T-helper 17 cell (primary cell): ENCODE results near the gene BEST2. TPM values are rescaled to one million over a fixed set of nuclear protein-coding genes. Genes with fewer than 3 reads are reported as not detected.
"Not testable (repeated sequence)": the region's sequence is repeated elsewhere in the genome, so short reads cannot be mapped to it uniquely, and the experiment has no call there.

ENCODE experiments used
- ATAC-seq: fragments of 150-1000 bp; cut with Tn5 transposase; 2 replicates; pipeline ENCODE4 v1.10.0; 2021; ENCODE audit warnings: mild to moderate bottlenecking, moderate library complexity
- DNase-seq, 3 donors: peaks; one replicate each; pipeline versions ENCODE4 v3.0.0 to v3.0.0-alpha.2; 2020 to 2021
- H3K9me3 ChIP-seq: one replicate; pipeline ENCODE4 v1.7.0; 2013; ENCODE audit warnings: low read length, mild to moderate bottlenecking; ENCODE audit not compliant: control insufficient read depth, poor library complexity, severe bottlenecking
- H3K27ac Mint-ChIP-seq: one replicate; pipeline ENCODE4 v1.8.0; 2022; ENCODE audit warnings: mild to moderate bottlenecking, moderate library complexity, mixed read lengths
- H3K27me3 Mint-ChIP-seq: one replicate; pipeline ENCODE4 v1.8.0; 2022; ENCODE audit warnings: mixed read lengths
- H3K36me3 Mint-ChIP-seq: one replicate; pipeline ENCODE4 v1.8.0; 2022; ENCODE audit warnings: low read depth, mixed read lengths
- H3K4me1 Mint-ChIP-seq: one replicate; pipeline ENCODE4 v1.8.0; 2022; ENCODE audit warnings: mild to moderate bottlenecking, mixed read lengths
- H3K4me3 Mint-ChIP-seq: one replicate; pipeline ENCODE4 v1.8.0; 2022; ENCODE audit warnings: mild to moderate bottlenecking, moderate library complexity, mixed read lengths
- total RNA-seq, 4 donors: library from RNA in 2 of 4; stranded (reverse) in 2 of 4; gene quantifications; one replicate each; pipeline ENCODE4 v1.2.3 and lab custom pipeline; 2022 to 2026

Gene BEST2
- total RNA-seq, 2 donors from 2014 or later: not detected

- peak overlapping the region; percentile 36 for H3K4me3 Mint-ChIP-seq
- peaks cover 5% of the 10 kb centered on the region for H3K36me3 Mint-ChIP-seq
- no peaks in the 10 kb centered on the region for H3K9me3 ChIP-seq
- no peak for DNase-seq
- no peaks in the 10 kb centered on the region for H3K27me3 Mint-ChIP-seq
- peak overlapping the region; percentile 99 for H3K27ac Mint-ChIP-seq
- peaks cover 30% of the 10 kb centered on the region for H3K4me1 Mint-ChIP-seq
- no peak for ATAC-seq
These were observed 45.6 kb downstream of the BEST2 start for GRCh38 chr19:12797141-12797587.

- Mint-ChIP-seq H3K4me3 (peak overlapping the region; percentile 36), H3K4me1 (peaks cover 34% of the 10 kb centered on the region)
- not testable (repeated sequence) for H3K27me3 Mint-ChIP-seq, ATAC-seq, H3K9me3 ChIP-seq, H3K36me3 Mint-ChIP-seq, H3K27ac Mint-ChIP-seq, DNase-seq
These were observed 46.0 kb downstream of the BEST2 start for GRCh38 chr19:12797607-12798006.

GRCh38 chr19:12799742-12800465, 48.3 kb downstream of the BEST2 start:
- DNase-seq (no peak), ATAC-seq (no peak)
- no peaks in the 10 kb centered on the region for H3K9me3 ChIP-seq
- H3K4me3 Mint-ChIP-seq: peak overlapping the region; percentile 90
- no peaks in the 10 kb centered on the region for H3K27me3 Mint-ChIP-seq
- H3K4me1 Mint-ChIP-seq: peaks cover 24% of the 10 kb centered on the region
- no peak overlapping the region for H3K27ac Mint-ChIP-seq
- H3K36me3 Mint-ChIP-seq: peaks cover 2% of the 10 kb centered on the region

- peaks cover 24% of the 10 kb centered on the region for H3K4me1 Mint-ChIP-seq
- no peak for ATAC-seq
These were observed 48.8 kb downstream of the BEST2 start for GRCh38 chr19:12800466-12800770.

GRCh38 chr19:12800923-12801465, 49.4 kb downstream of the BEST2 start:
- peaks cover 2% of the 10 kb centered on the region for H3K36me3 Mint-ChIP-seq
- H3K27ac Mint-ChIP-seq: peak overlapping the region; percentile 61
- no peaks in the 10 kb centered on the region for H3K27me3 Mint-ChIP-seq
- ATAC-seq (peak; percentile 3), DNase-seq (no peak)
- H3K4me3 Mint-ChIP-seq: peak overlapping the region; percentile 90
- H3K9me3 ChIP-seq: no peaks in the 10 kb centered on the region
- peaks cover 22% of the 10 kb centered on the region for H3K4me1 Mint-ChIP-seq

More at GRCh38 chr19:12800466-12800770, 48.8 kb downstream of the BEST2 start:
- no peak for DNase-seq
- peak overlapping the region; percentile 90 for H3K4me3 Mint-ChIP-seq
- H3K27ac Mint-ChIP-seq: peak overlapping the region; percentile 61
- H3K36me3 Mint-ChIP-seq: peaks cover 2% of the 10 kb centered on the region
- H3K9me3 ChIP-seq: no peaks in the 10 kb centered on the region
- H3K27me3 Mint-ChIP-seq: no peaks in the 10 kb centered on the region

GRCh38 chr19:12801466-12802266, 50.1 kb downstream of the BEST2 start, which contains the start of the genes PRDX2 and THSD8:
Gene PRDX2 (minus strand): TSS chr19:12801800. CDS start chr19:12801261, 539 bp downstream.
Gene THSD8 (plus strand): TSS chr19:12802069. CDS start chr19:12802072, 3 bp downstream.
- peak; percentile 73 for ATAC-seq
- H3K4me3 Mint-ChIP-seq: peak within 1 kb of the TSS; percentile 90

GRCh38 chr19:12802267-12803106, 50.9 kb downstream of the BEST2 start:
- Mint-ChIP-seq H3K27ac (peak overlapping the region; percentile 74), H3K36me3 (peaks cover 2% of the 10 kb centered on the region), H3K27me3 (no peaks in the 10 kb centered on the region), H3K4me1 (peaks cover 27% of the 10 kb centered on the region), H3K4me3 (peak overlapping the region; percentile 90)
- no peaks in the 10 kb centered on the region for H3K9me3 ChIP-seq
- no peak for ATAC-seq
- DNase-seq: no peak

More at GRCh38 chr19:12801466-12802266, 50.1 kb downstream of the BEST2 start, which contains the start of the genes PRDX2 and THSD8:
- peak; percentile 51 to 69 (median 55) for DNase-seq
- Mint-ChIP-seq H3K36me3 (peaks cover 2% of the 10 kb centered on the region), H3K27ac (peak within 1 kb of the TSS; percentile 74), H3K4me1 (peaks cover 22% of the 10 kb centered on the region), H3K27me3 (no peaks in the 10 kb centered on the region)
- H3K9me3 ChIP-seq: no peaks in the 10 kb centered on the region

- no peaks in the 10 kb centered on the region for H3K27me3 Mint-ChIP-seq
These were observed 52.5 kb downstream of the BEST2 start for GRCh38 chr19:12804051-12804450.

GRCh38 chr19:12806242-12807081, 54.9 kb downstream of the BEST2 start, which contains the start of gene RNASEH2A:
Gene RNASEH2A (plus strand): TSS chr19:12806584. CDS start chr19:12806674, 90 bp downstream.
- H3K4me3 Mint-ChIP-seq: peak within 1 kb of the TSS; percentile 96
- peaks cover 22% of the 10 kb centered on the region for H3K4me1 Mint-ChIP-seq
- peak; percentile 90 for ATAC-seq
- peak; percentile 75 to 84 (median 77) for DNase-seq
- H3K27ac Mint-ChIP-seq: peak within 1 kb of the TSS; percentile 54
- H3K9me3 ChIP-seq: no peaks in the 10 kb centered on the region
- H3K27me3 Mint-ChIP-seq: no peaks in the 10 kb centered on the region
- H3K36me3 Mint-ChIP-seq: peaks cover 4% of the 10 kb centered on the region

More at GRCh38 chr19:12804051-12804450, 52.5 kb downstream of the BEST2 start:
- ATAC-seq: no peak
- DNase-seq: no peak
- no peaks in the 10 kb centered on the region for H3K9me3 ChIP-seq
- Mint-ChIP-seq H3K27ac (no peak overlapping the region), H3K4me1 (peaks cover 29% of the 10 kb centered on the region), H3K36me3 (peaks cover 2% of the 10 kb centered on the region), H3K4me3 (no peak overlapping the region)
